Tibial artery (tissue), 4 donors: ENCODE measurements around the gene SCYL3.

Source experiments
- DNase-seq, 2 donors: peaks; one replicate each; pipeline ENCODE4 v3.0.0-alpha.2; 2019
- H3K27ac ChIP-seq, 2 donors: fragments of 200-600 bp; sonication (generic) in 1 of 2; 1 replicate in 1 of 2; 2 replicates in 1 of 2; pipeline ENCODE4 v1.5.1; 2018 to 2019; ENCODE audit warnings: mild to moderate bottlenecking in 1 of 2
- H3K27me3 ChIP-seq, 2 donors: fragments of 200-600 bp; sonication (generic) in 1 of 2; one replicate each; pipeline versions ENCODE4 v1.5.1 to v1.6.0; 2016 to 2019
- H3K36me3 ChIP-seq, 3 donors: fragments of 200-600 bp; sonication (generic) in 2 of 3; one replicate each; pipeline ENCODE4 v1.5.1; 2016 to 2019; ENCODE audit warnings: mild to moderate bottlenecking in 2 of 3
- H3K4me1 ChIP-seq, 4 donors: fragments of 200-600 bp; sonication (generic) in 2 of 4; 1 replicate in 3 of 4; 2 replicates in 1 of 4; pipeline ENCODE4 v1.5.1; 2016 to 2019
- H3K4me3 ChIP-seq, 2 donors: fragments of 200-600 bp; sonication (generic) in 1 of 2; 1 replicate in 1 of 2; 2 replicates in 1 of 2; pipeline ENCODE4 v1.5.1; 2018 to 2019; ENCODE audit warnings: mild to moderate bottlenecking in 2 of 2
- H3K9me3 ChIP-seq, 3 donors: fragments of 200-600 bp; sonication (generic) in 1 of 3; one replicate each; pipeline ENCODE4 v1.5.1; 2016 to 2019
- CTCF ChIP-seq, 2 experiments: fragments of 200-600 bp in 1 of 2; fragments of 450-650 bp in 1 of 2; IDR thresholded peaks; one replicate each; pipeline ENCODE4 v1.5.1; 2017 to 2019; ENCODE audit warnings: antibody characterized with exemption in 2 of 2, mild to moderate bottlenecking in 1 of 2, moderate library complexity in 1 of 2
- intact Hi-C: fragments of 100-400 bp; cut with DNase I; formaldehyde crosslinking; loops from one replicate; pipeline ENCODE4 v1.15.0; 2023; ENCODE audit warnings: low total_unique reads

SCYL3 gene

GRCh38 chr1:169858467-169858866 lies 35.2 kb downstream of the SCYL3 start:
- DNase-seq, result no peak
- Histone ChIP-seq H3K4me3 (no peak overlapping the region), H3K4me1 (no peaks in the 10 kb centered on the region), H3K9me3 (no peaks in the 10 kb centered on the region), H3K27me3 (no peaks in the 10 kb centered on the region), H3K27ac (no peak overlapping the region), H3K36me3 (peaks cover 74 to 98% (median 76%) of the 10 kb centered on the region in 3 donors)
- TF ChIP-seq CTCF (IDR thresholded peaks at IDR 0.05), result no peak
- intact Hi-C loops, result no loop called here

DNA sequence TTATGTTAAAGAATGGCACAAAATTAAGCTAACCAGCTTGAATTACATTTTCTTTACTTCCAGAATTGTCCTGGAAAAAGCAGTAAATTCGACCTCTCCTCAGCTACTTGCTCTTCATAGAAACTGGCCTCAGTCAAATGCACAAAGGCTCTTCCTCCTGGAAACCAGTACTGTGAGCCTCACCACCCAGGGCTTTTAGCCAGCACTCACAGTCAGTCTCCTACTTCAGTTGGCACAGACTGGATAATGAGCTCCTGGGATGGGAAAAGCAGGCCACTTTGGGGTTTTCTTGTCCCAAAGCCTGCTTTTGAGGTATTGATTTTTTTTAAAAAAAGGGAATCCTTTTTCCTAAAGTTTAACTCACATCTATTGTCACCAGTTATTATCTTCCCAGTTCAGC lies 40.4 kb downstream of the SCYL3 start:
- H3K36me3 ChIP-seq, result peaks cover 61 to 80% (median 65%) of the 10 kb centered on the region in 3 donors

DNA sequence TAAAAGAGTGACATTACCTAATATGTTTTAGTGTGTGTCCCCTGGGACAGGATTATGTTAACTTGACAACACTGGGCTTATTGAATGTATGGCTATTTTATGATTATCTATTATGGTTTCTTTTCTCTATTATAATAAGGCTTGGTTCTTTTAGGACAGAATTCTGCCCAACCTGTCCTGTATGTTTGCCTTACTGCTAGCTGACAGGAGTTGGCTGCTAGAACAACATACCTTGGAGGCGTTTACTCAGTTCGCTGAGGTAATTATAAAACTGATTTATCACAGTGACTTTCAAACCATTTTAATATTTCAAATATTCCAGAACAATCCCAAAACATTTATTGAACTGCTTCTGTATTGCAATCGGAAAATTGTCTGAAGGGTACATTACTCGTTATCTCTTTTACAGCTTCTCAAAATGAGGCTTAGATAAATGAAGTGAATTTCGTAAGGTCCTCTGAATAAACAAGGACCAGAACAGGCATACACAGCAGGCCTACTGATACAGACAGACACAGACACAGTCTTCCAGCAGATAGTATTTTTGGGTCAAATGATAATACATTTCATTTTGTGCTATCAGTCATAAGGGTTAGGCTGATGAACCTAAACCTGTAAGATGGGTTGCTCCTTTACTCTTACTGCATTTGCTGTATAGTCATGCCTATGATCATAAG lies 44.2 kb downstream of the SCYL3 start:
- Histone ChIP-seq H3K36me3 (peaks cover 63 to 69% (median 66%) of the 10 kb centered on the region in 3 donors), H3K27me3 (no peaks in the 10 kb centered on the region), H3K4me3 (no peak overlapping the region), H3K9me3 (no peaks in the 10 kb centered on the region), H3K4me1 (no peaks in the 10 kb centered on the region), H3K27ac (no peak overlapping the region)
- TF ChIP-seq CTCF (IDR thresholded peaks at IDR 0.05), result no peak
- intact Hi-C loops, result no loop called here
- DNase-seq, result no peak

More for the DNA sequence above, 40.4 kb downstream of the SCYL3 start:
- intact Hi-C loops, result no loop called here
- no peaks in the 10 kb centered on the region for H3K4me1 ChIP-seq
- H3K27me3 ChIP-seq, result no peaks in the 10 kb centered on the region
- no peak overlapping the region for H3K27ac ChIP-seq
- H3K9me3 ChIP-seq, result no peaks in the 10 kb centered on the region
- no peak for DNase-seq
- no peak for TF ChIP-seq CTCF (IDR thresholded peaks at IDR 0.05)
- no peak overlapping the region for H3K4me3 ChIP-seq

GRCh38 chr1:169848456-169848855 lies 45.2 kb downstream of the SCYL3 start:
- H3K27ac ChIP-seq, result no peak overlapping the region
- intact Hi-C loops, result no loop called here
- no peaks in the 10 kb centered on the region for H3K4me1 ChIP-seq
- H3K36me3 ChIP-seq, result peaks cover 60 to 65% (median 64%) of the 10 kb centered on the region in 3 donors
- no peaks in the 10 kb centered on the region for H3K27me3 ChIP-seq
- H3K4me3 ChIP-seq, result no peak overlapping the region
- no peak for TF ChIP-seq CTCF (IDR thresholded peaks at IDR 0.05)
- H3K9me3 ChIP-seq, result no peaks in the 10 kb centered on the region
- no peak for DNase-seq

- Histone ChIP-seq H3K4me3 (no peak overlapping the region), H3K27me3 (no peaks in the 10 kb centered on the region)
- intact Hi-C loops, result no loop called here
These were observed 48.6 kb downstream of the SCYL3 start for GRCh38 chr1:169844941-169845608.

More at GRCh38 chr1:169844941-169845608, 48.6 kb downstream of the SCYL3 start:
- Histone ChIP-seq H3K27ac (no peak overlapping the region), H3K36me3 (peaks cover 56 to 69% (median 59%) of the 10 kb centered on the region in 3 donors), H3K4me1 (no peaks in the 10 kb centered on the region), H3K9me3 (no peaks in the 10 kb centered on the region)
- no peak for DNase-seq
- no peak for TF ChIP-seq CTCF (IDR thresholded peaks at IDR 0.05)
